ENCODE measurements around the gene INPP5J. TPM values are rescaled to one million over a fixed set of nuclear protein-coding genes. Genes with fewer than 3 reads are reported as not detected.

INPP5J gene
- total RNA-seq, 1 donor from 2014 or later: 0.35 TPM

GRCh38 chr22:31184015-31184414 is 61.2 kb downstream of the INPP5J start:
- DNase-seq (ENCODE audit: extremely low read depth, low read depth, low spot score): no peak

Other genes starting within 250 kb of the INPP5J start
- 20.6 and 37.3 TPM in 2 replicates for gene MORC2, start 154.2 kb upstream of the INPP5J start, total RNA-seq
- 75.1 and 84.8 TPM in 2 replicates for gene TUG1, start 153.7 kb upstream of the INPP5J start, total RNA-seq
- 123 and 220 TPM in 2 replicates for gene SMTN, start 41.6 kb upstream of the INPP5J start, total RNA-seq
- gene SELENOM, start 15.4 kb upstream of the INPP5J start, total RNA-seq: 120 and 175 TPM in 2 replicates
- gene PLA2G3, start 17.5 kb downstream of the INPP5J start, total RNA-seq: not detected in 2 replicates
- 24.1 and 28.4 TPM in 2 replicates for gene RNF185, start 37.2 kb downstream of the INPP5J start, total RNA-seq
- 71.2 and 108 TPM in 2 replicates for gene LIMK2, start 89.3 kb downstream of the INPP5J start, total RNA-seq
- 21.9 and 26.5 TPM in 2 replicates for gene PIK3IP1, start 169.5 kb downstream of the INPP5J start, total RNA-seq
- 14.7 and 20.4 TPM in 2 replicates for gene PATZ1, start 223.4 kb downstream of the INPP5J start, total RNA-seq

Data from glomerular endothelial cell (primary cell).